ENCODE results near the gene PDIK1L. TPM values are rescaled to one million over a fixed set of nuclear protein-coding genes. Genes with fewer than 3 reads are reported as not detected.

Gene PDIK1L
- total RNA-seq, 4 donors from 2014 or later = 14.0 to 16.7 (median 14.4) TPM

GRCh38 chr1:26109229-26110164, 2.1 kb upstream of the PDIK1L start:
- TF ChIP-seq, protein P1, sequence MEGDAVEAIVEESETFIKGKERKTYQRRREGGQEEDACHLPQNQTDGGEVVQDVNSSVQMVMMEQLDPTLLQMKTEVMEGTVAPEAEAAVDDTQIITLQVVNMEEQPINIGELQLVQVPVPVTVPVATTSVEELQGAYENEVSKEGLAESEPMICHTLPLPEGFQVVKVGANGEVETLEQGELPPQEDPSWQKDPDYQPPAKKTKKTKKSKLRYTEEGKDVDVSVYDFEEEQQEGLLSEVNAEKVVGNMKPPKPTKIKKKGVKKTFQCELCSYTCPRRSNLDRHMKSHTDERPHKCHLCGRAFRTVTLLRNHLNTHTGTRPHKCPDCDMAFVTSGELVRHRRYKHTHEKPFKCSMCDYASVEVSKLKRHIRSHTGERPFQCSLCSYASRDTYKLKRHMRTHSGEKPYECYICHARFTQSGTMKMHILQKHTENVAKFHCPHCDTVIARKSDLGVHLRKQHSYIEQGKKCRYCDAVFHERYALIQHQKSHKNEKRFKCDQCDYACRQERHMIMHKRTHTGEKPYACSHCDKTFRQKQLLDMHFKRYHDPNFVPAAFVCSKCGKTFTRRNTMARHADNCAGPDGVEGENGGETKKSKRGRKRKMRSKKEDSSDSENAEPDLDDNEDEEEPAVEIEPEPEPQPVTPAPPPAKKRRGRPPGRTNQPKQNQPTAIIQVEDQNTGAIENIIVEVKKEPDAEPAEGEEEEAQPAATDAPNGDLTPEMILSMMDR (IDR thresholded peaks at IDR 0.05) = no peak
- TF ChIP-seq POLR2A (IDR thresholded peaks at IDR 0.05) = no peak
- intact Hi-C loops (cut with DNase I; ENCODE audit: low total_unique reads) = no loop called here
- no peak for DNase-seq (ENCODE audit: low spot score in 2 of 2)
- no peak overlapping the region for H3K4me3 ChIP-seq (ENCODE audit: low read depth, poor library complexity, severe bottlenecking)
- WGBS, 2 donors = 80 to 81% methylated on average over 5 of the region's 5 CpGs

DNA sequence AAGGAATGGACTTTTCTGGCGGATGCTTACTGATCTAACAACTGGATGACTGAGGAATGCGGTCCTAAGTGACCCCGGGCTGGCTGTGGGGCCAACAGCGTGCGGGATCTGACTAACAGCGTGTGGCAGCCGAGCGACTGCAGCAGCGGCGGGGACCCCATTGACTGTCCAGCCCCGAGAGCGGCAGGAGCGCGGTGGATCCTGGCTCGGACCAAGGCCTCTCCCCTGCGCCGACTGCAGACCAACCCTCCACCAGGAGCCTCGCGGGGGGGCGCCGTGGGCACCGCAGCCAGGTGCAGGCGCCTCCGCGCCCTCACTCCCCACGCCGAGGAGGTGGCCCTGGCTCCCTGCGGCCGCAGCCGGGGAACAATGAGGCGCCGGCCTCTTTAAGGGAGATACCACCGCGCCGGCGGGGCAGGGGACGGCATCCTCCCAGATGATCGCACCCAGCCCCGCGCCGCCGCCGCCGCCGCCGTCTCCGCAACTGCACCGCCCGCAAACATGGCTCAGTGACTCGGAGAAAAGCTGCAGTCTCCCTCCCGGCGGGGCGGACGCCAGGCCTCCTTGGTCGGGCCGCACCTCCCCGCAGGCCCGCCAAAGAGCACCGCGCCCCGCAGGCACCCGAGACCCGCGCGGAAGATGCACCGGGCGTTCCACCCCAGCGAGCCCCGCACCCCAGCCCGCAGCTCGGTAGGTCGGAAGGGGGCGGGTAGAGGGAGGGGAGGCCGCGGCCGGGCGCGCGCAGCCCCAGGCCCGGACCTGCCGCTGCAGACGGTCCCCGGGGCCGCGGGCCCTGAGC, 694 bp upstream of the PDIK1L start:
- TF ChIP-seq POLR2A (IDR thresholded peaks at IDR 0.05) = no peak
- TF ChIP-seq, protein P1 (IDR thresholded peaks at IDR 0.05) = no peak
- WGBS, 2 donors = 0% methylated on average over 26 to 35 of the region's 85 CpGs
- peak; percentile 60 to 95 for DNase-seq (ENCODE audit: low spot score in 2 of 2)
- intact Hi-C loops (cut with DNase I; ENCODE audit: low total_unique reads) = no loop called here
- peak overlapping the region; percentile 92 for H3K4me3 ChIP-seq (ENCODE audit: low read depth, poor library complexity, severe bottlenecking)

DNA sequence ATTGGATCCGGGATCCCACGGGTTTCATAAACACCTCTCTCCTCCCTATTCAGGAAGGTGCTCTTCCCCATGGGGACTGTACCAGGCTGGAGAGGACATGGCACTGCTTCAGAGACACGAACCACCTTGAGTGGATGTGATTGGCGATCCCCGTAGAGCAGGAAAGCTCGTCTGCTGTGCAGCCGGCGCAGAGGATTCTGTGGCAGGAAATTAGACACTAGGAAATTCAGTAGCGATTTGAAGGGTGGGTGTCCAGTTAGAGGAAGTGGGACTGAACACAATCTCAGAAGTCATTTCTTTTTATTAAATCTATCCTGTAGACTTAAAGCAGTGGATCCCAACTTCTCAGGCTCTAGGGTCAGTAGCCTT, 767 bp downstream of the PDIK1L start:
- WGBS, 2 donors = 1% methylated on average over 7 to 9 of the region's 9 CpGs
- no peak for TF ChIP-seq POLR2A (IDR thresholded peaks at IDR 0.05)
- TF ChIP-seq, protein P1 (IDR thresholded peaks at IDR 0.05) = no peak
- no peak for DNase-seq (ENCODE audit: low spot score in 2 of 2)
- H3K4me3 ChIP-seq (ENCODE audit: low read depth, poor library complexity, severe bottlenecking) = peak overlapping the region; percentile 99
- intact Hi-C loops (cut with DNase I; ENCODE audit: low total_unique reads) = no loop called here

GRCh38 chr1:26114165-26114927, 2.7 kb downstream of the PDIK1L start:
- H3K4me3 ChIP-seq (ENCODE audit: low read depth, poor library complexity, severe bottlenecking) = no peak overlapping the region
- TF ChIP-seq, protein P1 (IDR thresholded peaks at IDR 0.05) = no peak
- TF ChIP-seq POLR2A (IDR thresholded peaks at IDR 0.05) = no peak
- no peak for DNase-seq (ENCODE audit: low spot score in 2 of 2)
- WGBS, 2 donors = 81 to 86% methylated on average over 12 of the region's 12 CpGs
- intact Hi-C loops (cut with DNase I; ENCODE audit: low total_unique reads) = no loop called here

- DNase-seq (ENCODE audit: low spot score in 2 of 2) = no peak
- WGBS, 2 donors = 69 to 71% methylated on average over 9 of the region's 9 CpGs
- TF ChIP-seq POLR2A (IDR thresholded peaks at IDR 0.05) = no peak
- TF ChIP-seq, protein P1 (IDR thresholded peaks at IDR 0.05) = no peak
- no peak overlapping the region for H3K4me3 ChIP-seq (ENCODE audit: low read depth, poor library complexity, severe bottlenecking)
- intact Hi-C loops (cut with DNase I; ENCODE audit: low total_unique reads) = no loop called here
These were observed 8.4 kb downstream of the PDIK1L start for GRCh38 chr1:26119892-26120608.
